Neural crest cell (in vitro differentiated cells): ENCODE measurements around the gene FOXN1. TPM values are rescaled to one million over a fixed set of nuclear protein-coding genes. Genes with fewer than 3 reads are reported as not detected.

Source experiments
- DNase-seq: peaks from one replicate; pipeline ENCODE4 v3.0.0; 2021; ENCODE audit warnings: low read depth, mixed read lengths, low spot score
- H3K27ac Mint-ChIP-seq: one replicate; pipeline ENCODE4 v1.8.0; 2021; ENCODE audit warnings: mild to moderate bottlenecking, mixed read lengths; ENCODE audit not compliant: unreplicated experiment
- H3K27me3 Mint-ChIP-seq: 2 replicates; pipeline ENCODE4 v1.8.0; 2021; ENCODE audit warnings: low read depth, mild to moderate bottlenecking, mixed read lengths
- H3K36me3 Mint-ChIP-seq: 2 replicates; pipeline ENCODE4 v1.8.0; 2021; ENCODE audit warnings: low read depth, mild to moderate bottlenecking, mixed read lengths
- H3K4me1 Mint-ChIP-seq: 2 replicates; pipeline ENCODE4 v1.8.0; 2021; ENCODE audit warnings: mixed read lengths
- H3K4me3 Mint-ChIP-seq: one replicate; pipeline ENCODE4 v1.8.0; 2021; ENCODE audit warnings: mild to moderate bottlenecking, mixed read lengths
- H3K9me3 Mint-ChIP-seq: 2 replicates; pipeline ENCODE4 v1.8.0; 2021; ENCODE audit warnings: mixed read lengths
- CTCF ChIP-seq: fragments of 200-600 bp; sonication (generic); conservative IDR thresholded peaks from 2 replicates; pipeline ENCODE4 v1.5.0; 2021; ENCODE audit warnings: antibody characterized with exemption, mild to moderate bottlenecking
- total RNA-seq: library from RNA; stranded (reverse); gene quantifications from 2 replicates; pipeline ENCODE4 v1.2.1, GENCODE V29; 2021

FOXN1 gene
- total RNA-seq, 1 donor from 2014 or later = not detected

- peaks cover 2% of the 10 kb centered on the region for H3K27me3 Mint-ChIP-seq
- TF ChIP-seq CTCF = no peak
- no peak for DNase-seq
- no peak overlapping the region for H3K4me3 Mint-ChIP-seq
- H3K4me1 Mint-ChIP-seq = peaks cover 3% of the 10 kb centered on the region
- H3K27ac Mint-ChIP-seq = no peak overlapping the region
- no peaks in the 10 kb centered on the region for H3K9me3 Mint-ChIP-seq
- no peaks in the 10 kb centered on the region for H3K36me3 Mint-ChIP-seq
These were observed 10.5 kb upstream of the FOXN1 start for GRCh38 chr17:28495635-28496034.

DNA sequence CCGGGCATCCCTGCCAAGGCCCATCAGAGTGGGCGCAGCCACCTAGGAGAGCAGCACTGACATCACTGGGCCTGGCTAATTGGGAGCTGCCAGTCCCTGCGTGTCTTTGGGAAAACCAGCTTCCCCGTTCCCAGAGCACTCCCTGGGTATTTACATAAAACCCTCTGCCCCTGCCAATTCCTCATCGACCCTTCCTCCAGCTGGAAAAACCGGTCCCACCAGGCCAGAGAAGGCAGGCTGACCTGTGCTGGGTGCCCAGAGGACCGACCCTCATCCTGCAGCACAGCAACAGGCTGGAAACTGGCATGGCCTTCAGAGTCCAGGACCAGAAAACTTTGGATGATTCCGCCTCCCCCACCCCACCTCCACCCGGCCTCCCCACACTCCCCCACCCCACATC is 8.2 kb upstream of the FOXN1 start:
- H3K36me3 Mint-ChIP-seq = no peaks in the 10 kb centered on the region
- no peaks in the 10 kb centered on the region for H3K27me3 Mint-ChIP-seq
- TF ChIP-seq CTCF = no peak
- no peaks in the 10 kb centered on the region for H3K4me1 Mint-ChIP-seq
- no peak overlapping the region for H3K4me3 Mint-ChIP-seq
- no peak overlapping the region for H3K27ac Mint-ChIP-seq
- H3K9me3 Mint-ChIP-seq = no peaks in the 10 kb centered on the region
- no peak for DNase-seq

GRCh38 chr17:28498652-28499363 is 7.3 kb upstream of the FOXN1 start:
- no peak for DNase-seq

DNA sequence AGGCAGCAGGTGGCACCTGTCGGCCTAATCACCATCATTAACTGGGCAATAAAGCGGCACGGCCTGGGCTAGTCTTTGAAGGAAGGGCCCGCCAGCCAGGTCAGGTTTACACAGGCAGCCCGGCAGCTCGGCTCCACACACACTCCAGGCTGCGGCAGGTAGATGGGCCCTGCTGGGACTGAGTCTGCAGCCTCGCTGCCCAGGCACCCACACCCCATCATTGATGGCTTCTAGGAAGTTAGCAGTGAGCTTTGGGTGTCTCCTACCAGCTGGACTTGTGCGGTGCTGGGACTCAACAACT is 6.8 kb upstream of the FOXN1 start:
- no peak for DNase-seq
- peaks cover 6% of the 10 kb centered on the region for H3K27me3 Mint-ChIP-seq
- no peaks in the 10 kb centered on the region for H3K9me3 Mint-ChIP-seq
- no peak overlapping the region for H3K27ac Mint-ChIP-seq
- H3K36me3 Mint-ChIP-seq = no peaks in the 10 kb centered on the region
- H3K4me1 Mint-ChIP-seq = no peaks in the 10 kb centered on the region
- H3K4me3 Mint-ChIP-seq = no peak overlapping the region
- TF ChIP-seq CTCF = no peak

More at GRCh38 chr17:28498652-28499363, 7.3 kb upstream of the FOXN1 start:
- Mint-ChIP-seq H3K4me1 (no peaks in the 10 kb centered on the region), H3K27me3 (peaks cover 1% of the 10 kb centered on the region), H3K27ac (no peak overlapping the region), H3K36me3 (no peaks in the 10 kb centered on the region), H3K4me3 (no peak overlapping the region), H3K9me3 (no peaks in the 10 kb centered on the region)
- TF ChIP-seq CTCF = no peak

DNA sequence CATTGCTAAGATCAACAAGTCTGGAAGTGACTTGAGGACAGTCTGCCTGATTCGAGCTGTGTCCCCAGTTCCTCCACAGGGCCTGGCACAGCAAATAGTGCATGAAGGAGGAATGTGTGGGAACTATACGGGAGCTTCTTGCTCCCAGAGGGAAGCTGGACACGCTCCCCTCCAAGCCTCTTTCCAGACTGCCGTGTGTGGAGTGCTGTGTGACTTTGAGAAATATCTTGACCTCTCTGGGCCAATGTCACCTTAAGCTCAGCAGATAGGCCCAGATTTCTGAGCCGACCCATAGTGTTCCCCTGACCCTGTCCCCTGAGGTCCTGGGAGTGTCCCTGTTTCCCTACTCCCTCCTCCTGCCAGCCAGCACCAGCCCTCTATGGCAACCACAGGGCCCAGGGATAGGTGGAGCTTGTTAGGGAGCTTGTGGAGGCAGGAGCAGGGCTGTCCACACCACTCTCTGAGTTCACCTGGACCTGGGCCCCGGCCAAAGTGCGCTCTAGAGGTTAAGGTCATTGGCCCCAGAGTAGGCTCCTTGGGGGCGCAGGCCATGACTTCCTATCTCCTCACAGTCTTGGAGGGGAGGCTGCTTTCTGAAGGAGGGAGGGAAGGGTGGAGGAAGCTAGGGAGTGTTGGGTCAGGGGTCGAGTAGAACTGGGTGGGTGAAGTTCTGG is 6.3 kb upstream of the FOXN1 start:
- Mint-ChIP-seq H3K4me3 (no peak overlapping the region), H3K9me3 (no peaks in the 10 kb centered on the region), H3K36me3 (no peaks in the 10 kb centered on the region), H3K4me1 (no peaks in the 10 kb centered on the region), H3K27ac (no peak overlapping the region), H3K27me3 (peaks cover 9% of the 10 kb centered on the region)
- TF ChIP-seq CTCF = no peak
- DNase-seq = no peak
